Lower leg skin (tissue), 4 donors: Measurements from ENCODE around the gene REXO1. TPM values are rescaled to one million over a fixed set of nuclear protein-coding genes. Genes with fewer than 3 reads are reported as not detected.
A peak's percentile ranks its signal among the peaks of the same experiment; 100 is the strongest.

Experiments
- DNase-seq, 2 donors: peaks; one replicate each; pipeline ENCODE4 v3.0.0-alpha.2; 2019; ENCODE audit warnings: low spot score in 2 of 2
- H3K4me3 ChIP-seq: fragments of 200-600 bp; sonication (generic); 2 replicates; pipeline ENCODE4 v1.5.1; 2017; ENCODE audit warnings: mild to moderate bottlenecking, low read depth; ENCODE audit not compliant: poor library complexity, severe bottlenecking
- POLR2A ChIP-seq, 2 donors: fragments of 450-650 bp; IDR thresholded peaks; one replicate each; pipeline ENCODE4 v1.6.1; 2016 to 2017; ENCODE audit warnings: antibody characterized with exemption in 2 of 2, mild to moderate bottlenecking in 1 of 2, moderate library complexity in 1 of 2
- WGBS, 2 donors: methylation state at CpG; one replicate each; pipeline ENCODE4 v1.1.5; 2018; 5-methylcytosine and 5-hydroxymethylcytosine counted together
- intact Hi-C: fragments of 100-400 bp; cut with DNase I; formaldehyde crosslinking; loops from one replicate; pipeline ENCODE4 v1.15.0; 2023; ENCODE audit warnings: low total_unique reads
- total RNA-seq, 4 donors: library from RNA; depleted of rRNA; stranded (reverse); fragments of >200 nt; gene quantifications; one replicate each; pipeline ENCODE4 v1.1.0, GENCODE V29; 2016
- TF ChIP-seq, protein P1 (sequence below), 3 donors: fragments of 450-650 bp; IDR thresholded peaks; one replicate each; pipeline ENCODE4 v1.5.1; 2016; ENCODE audit warnings: antibody characterized with exemption in 3 of 3, mild to moderate bottlenecking in 3 of 3, moderate library complexity in 2 of 3

REXO1 gene
- total RNA-seq, 4 donors from 2014 or later: 32.9 to 51.1 (median 41.2) TPM

DNA sequence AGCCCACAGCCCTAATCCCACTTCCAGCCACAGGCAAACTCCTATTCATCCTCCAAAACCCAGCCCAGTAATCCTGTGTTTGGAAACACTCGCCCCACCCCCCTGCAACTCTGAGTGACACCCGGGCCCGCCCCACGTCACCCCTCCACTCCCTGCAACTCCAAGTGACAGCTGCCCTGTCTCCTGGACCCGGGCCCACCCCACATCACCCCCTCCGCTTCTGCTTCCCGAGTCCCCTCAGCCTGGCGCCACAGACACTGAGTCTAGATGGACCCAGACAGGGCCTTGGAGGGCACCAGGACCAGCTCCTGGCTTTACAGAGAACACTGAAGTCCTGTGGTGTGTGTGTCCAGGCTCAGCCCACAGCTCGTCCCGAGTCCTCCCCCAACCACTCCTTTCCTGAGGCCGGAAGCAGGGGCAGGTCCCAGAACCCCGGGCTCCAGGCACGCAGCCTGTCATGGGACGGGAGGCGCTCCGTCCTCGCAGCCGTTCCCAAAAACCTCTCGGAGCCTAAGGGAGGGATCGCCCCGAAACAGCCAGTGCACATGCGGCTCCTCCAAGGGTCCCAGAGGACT is 7.7 kb downstream of the REXO1 start:
- TF ChIP-seq, protein P1, sequence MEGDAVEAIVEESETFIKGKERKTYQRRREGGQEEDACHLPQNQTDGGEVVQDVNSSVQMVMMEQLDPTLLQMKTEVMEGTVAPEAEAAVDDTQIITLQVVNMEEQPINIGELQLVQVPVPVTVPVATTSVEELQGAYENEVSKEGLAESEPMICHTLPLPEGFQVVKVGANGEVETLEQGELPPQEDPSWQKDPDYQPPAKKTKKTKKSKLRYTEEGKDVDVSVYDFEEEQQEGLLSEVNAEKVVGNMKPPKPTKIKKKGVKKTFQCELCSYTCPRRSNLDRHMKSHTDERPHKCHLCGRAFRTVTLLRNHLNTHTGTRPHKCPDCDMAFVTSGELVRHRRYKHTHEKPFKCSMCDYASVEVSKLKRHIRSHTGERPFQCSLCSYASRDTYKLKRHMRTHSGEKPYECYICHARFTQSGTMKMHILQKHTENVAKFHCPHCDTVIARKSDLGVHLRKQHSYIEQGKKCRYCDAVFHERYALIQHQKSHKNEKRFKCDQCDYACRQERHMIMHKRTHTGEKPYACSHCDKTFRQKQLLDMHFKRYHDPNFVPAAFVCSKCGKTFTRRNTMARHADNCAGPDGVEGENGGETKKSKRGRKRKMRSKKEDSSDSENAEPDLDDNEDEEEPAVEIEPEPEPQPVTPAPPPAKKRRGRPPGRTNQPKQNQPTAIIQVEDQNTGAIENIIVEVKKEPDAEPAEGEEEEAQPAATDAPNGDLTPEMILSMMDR (IDR thresholded peaks at IDR 0.05): no peak
- no peak for TF ChIP-seq POLR2A (IDR thresholded peaks at IDR 0.05)
- WGBS, 2 donors: 52 to 67% methylated on average over 13 to 21 of the region's 22 CpGs
- intact Hi-C loops: no loop called here
- H3K4me3 ChIP-seq: no peak overlapping the region
- no peak for DNase-seq

DNA sequence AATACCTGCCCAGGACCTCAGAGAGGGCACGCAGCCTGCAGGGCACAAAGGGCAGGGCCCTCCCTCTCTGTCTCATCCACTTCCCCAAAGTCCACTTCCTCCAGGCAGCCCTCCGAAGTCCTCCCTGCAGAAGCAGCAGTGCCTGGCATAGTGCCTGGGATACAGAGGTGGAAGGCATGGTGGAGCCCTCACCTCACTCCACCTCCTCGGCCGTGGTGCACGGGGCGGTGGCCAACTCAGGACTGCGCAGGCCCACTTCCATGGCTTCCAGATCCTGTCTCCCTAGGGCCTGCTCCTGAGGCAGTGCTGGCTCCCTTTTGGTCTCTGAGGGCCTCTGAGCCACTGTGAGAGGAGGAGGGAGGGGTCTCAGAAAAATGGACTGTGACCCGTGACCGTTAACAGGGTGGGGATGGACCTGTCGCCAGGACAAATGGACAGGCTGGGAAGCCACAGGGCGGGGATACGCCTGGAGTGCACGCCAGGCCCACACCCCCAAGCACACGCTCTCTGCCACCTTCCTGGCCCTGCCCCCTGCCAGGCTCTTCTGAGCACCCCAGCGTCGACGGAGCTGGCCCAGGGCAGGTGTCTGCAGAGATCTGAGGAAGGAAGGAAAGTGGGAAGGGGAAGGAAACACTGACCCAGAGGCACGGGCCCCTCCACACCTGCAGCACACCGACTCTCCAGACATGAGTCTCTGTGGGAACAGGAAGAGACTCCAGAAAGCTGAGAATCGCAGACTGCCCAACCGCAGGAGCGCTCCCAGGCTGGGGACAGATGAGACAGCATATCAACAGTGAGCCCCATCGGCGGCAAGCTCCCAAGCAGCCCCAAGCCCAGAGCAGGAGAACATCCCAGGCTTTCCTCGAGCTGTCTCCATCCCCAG is 8.4 kb downstream of the REXO1 start:
- TF ChIP-seq, protein P1 (IDR thresholded peaks at IDR 0.05): no peak
- TF ChIP-seq POLR2A (IDR thresholded peaks at IDR 0.05): no peak
- H3K4me3 ChIP-seq: no peak overlapping the region
- no peak for DNase-seq
- WGBS, 2 donors: 65 to 71% methylated on average over 23 to 25 of the region's 25 CpGs
- intact Hi-C loops: no loop called here

DNA sequence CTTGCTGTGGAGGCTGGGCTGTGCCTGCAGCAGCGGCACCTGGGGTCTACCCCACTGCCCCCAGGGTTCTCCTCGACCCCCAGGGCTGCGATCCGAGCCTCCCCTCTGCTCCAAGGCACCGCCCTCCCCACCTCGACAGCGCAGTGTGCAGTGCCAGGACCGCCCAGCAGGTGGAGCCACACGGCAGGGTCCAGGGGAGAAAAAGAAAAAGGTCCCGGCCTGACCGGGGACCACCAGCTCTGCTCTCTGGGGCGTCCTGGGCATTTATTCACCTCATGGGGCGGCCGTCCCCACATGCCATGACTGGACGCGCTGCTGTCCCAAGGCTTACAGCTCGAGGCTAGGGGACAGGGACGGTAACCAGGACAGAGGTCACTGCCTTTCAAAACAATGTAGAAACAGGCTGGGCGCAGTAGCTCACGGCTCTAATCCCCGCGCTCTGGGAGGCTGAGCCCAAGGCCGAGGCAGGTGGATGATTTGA is 10.6 kb downstream of the REXO1 start:
- no peak for DNase-seq
- WGBS, 2 donors: 33 to 44% methylated on average over 18 to 23 of the region's 23 CpGs
- TF ChIP-seq, protein P1 (IDR thresholded peaks at IDR 0.05): peak in 1 of 3 donors; percentile 60
- no peak for TF ChIP-seq POLR2A (IDR thresholded peaks at IDR 0.05)

DNA sequence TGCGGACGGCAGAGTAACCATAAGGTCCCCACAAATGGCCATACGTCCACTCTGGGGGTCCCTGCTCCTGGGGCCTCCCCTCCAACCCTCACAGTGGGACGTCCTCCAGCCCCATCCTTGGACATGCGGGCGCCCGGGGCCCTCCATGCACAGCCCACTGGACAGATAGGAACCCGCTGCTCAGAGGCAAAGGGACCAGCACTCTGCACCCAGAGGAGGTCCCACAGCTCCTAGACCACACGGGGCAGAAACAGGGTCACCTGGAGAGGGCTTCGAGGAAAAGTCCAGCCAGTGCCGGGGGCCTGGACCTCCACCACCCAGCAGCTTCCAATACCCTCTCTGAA is 11.1 kb downstream of the REXO1 start:
- TF ChIP-seq POLR2A (IDR thresholded peaks at IDR 0.05): no peak
- TF ChIP-seq, protein P1 (IDR thresholded peaks at IDR 0.05): no peak
- intact Hi-C loops: no loop called here
- no peak for DNase-seq
- WGBS, 2 donors: 78 to 100% methylated on average over 1 to 11 of the region's 11 CpGs
- no peak overlapping the region for H3K4me3 ChIP-seq

More for the DNA sequence above, 10.6 kb downstream of the REXO1 start:
- no peak overlapping the region for H3K4me3 ChIP-seq
- intact Hi-C loops: no loop called here

DNA sequence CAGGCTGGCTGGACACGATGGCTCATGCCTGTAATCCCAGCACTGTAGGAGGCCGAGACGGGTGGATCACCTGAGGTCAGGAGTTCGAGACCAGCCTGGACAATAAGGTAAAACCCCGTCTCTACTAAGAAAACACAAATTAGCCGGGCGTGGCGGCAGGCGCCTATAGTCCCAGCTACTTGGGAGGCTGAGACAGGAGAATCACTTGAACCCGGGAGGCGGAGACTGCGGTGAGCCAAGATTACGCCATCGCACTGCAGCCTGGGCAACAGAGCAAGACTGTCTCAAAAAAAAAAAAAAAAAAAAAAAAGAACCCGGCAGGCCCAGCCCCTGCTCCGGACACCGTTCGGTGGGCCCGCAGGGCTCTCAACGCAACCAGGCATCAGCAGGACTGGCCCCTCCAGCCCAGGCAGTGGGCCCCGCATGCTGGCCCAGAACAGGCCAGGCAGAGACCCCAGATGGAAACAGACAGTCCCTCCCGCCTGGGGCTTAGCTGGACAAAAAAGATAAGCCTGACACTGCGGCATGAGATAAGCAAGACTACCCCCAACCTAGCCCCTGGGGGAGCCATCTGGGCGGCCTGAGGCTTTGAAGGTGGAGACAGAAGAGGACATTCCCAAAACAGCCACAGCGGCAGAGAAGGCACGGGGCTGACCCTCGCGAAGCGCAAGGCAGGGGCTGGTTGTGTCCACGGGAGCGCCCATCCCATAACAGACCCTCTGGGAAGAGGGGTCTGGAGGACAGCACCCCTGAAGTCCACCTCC is 11.6 kb downstream of the REXO1 start:
- no peak for DNase-seq
- no peak overlapping the region for H3K4me3 ChIP-seq
- intact Hi-C loops: no loop called here
- 90 to 93% methylated on average over 31 of the region's 31 CpGs for WGBS, 2 donors
- TF ChIP-seq POLR2A (IDR thresholded peaks at IDR 0.05): no peak
- TF ChIP-seq, protein P1 (IDR thresholded peaks at IDR 0.05): no peak
